Keratinocyte (primary cell): ENCODE data around the gene ZP2.

Experiments
- EZH2 ChIP-seq: IDR thresholded peaks from one replicate; pipeline ENCODE4 v1.6.1; 2012; ENCODE audit warnings: inconsistent platforms, mild to moderate bottlenecking, low read length, moderate library complexity
- TF ChIP-seq, protein P1 (sequence below), 3 experiments: IDR thresholded peaks in 1 of 3; conservative IDR thresholded peaks in 1 of 3; optimal IDR thresholded peaks in 1 of 3; 2 replicates in 2 of 3; 3 replicates in 1 of 3; pipeline versions ENCODE3 to v1.5.1; 2011; ENCODE audit warnings: low read length in 3 of 3, mild to moderate bottlenecking in 3 of 3, moderate library complexity in 2 of 3, control low read depth in 1 of 3, inconsistent platforms in 1 of 3; ENCODE audit not compliant: insufficient read depth in 2 of 3; ENCODE audit errors: extremely low read depth in 1 of 3

DNA sequence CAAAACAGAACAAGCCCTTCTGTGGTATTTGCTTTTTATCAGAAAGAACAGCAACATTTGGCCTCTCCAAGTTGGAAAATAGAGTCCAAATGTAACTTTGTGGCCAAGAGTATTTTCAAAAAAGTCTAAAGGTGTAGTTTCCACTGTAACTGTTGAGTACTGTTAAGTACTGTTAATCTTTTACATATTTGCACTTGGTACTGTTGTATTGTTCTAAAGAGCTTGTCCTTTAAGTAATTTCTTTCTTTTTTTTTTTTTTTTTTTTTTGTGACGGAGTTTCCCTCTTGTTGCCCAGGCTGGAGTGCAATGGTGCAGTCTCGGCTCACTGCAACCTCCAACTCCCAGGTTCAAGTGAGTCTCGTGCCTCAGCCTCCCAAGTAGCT, 31.4 kb downstream of the ZP2 start:
- TF ChIP-seq, protein P1, sequence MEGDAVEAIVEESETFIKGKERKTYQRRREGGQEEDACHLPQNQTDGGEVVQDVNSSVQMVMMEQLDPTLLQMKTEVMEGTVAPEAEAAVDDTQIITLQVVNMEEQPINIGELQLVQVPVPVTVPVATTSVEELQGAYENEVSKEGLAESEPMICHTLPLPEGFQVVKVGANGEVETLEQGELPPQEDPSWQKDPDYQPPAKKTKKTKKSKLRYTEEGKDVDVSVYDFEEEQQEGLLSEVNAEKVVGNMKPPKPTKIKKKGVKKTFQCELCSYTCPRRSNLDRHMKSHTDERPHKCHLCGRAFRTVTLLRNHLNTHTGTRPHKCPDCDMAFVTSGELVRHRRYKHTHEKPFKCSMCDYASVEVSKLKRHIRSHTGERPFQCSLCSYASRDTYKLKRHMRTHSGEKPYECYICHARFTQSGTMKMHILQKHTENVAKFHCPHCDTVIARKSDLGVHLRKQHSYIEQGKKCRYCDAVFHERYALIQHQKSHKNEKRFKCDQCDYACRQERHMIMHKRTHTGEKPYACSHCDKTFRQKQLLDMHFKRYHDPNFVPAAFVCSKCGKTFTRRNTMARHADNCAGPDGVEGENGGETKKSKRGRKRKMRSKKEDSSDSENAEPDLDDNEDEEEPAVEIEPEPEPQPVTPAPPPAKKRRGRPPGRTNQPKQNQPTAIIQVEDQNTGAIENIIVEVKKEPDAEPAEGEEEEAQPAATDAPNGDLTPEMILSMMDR (optimal IDR thresholded peaks at IDR 0.05 in 1 of 3, IDR thresholded peaks at IDR 0.05 in 1 of 3, conservative IDR thresholded peaks at IDR 0.05 in 1 of 3; ENCODE audit: extremely low read depth in 1 of 3, insufficient read depth in 2 of 3, low read length in 3 of 3) = no peak
- no peak for TF ChIP-seq EZH2
